HG02623 (cell line): Measurements from ENCODE around the gene PTPRD.
"Not testable (repeated sequence)": the region's sequence is repeated elsewhere in the genome, so short reads cannot be mapped to it uniquely, and the experiment has no call there.

Experiments
- ATAC-seq: cut with Tn5 transposase; IDR thresholded peaks from one replicate; pipeline ENCODE4 v1.9.1; 2021; ENCODE audit warnings: moderate library complexity; ENCODE audit not compliant: unreplicated experiment

Gene PTPRD

GRCh38 chr9:9108641-9109040, 1504.2 kb downstream of the PTPRD start:
- no peak for ATAC-seq

GRCh38 chr9:9102295-9102694, 1510.5 kb downstream of the PTPRD start:
- ATAC-seq = no peak

GRCh38 chr9:9100070-9100469, 1512.7 kb downstream of the PTPRD start:
- no peak for ATAC-seq

- ATAC-seq = no peak
Measured at GRCh38 chr9:9099646-9100045, 1513.2 kb downstream of the PTPRD start.

- not testable (repeated sequence) for ATAC-seq
Measured at GRCh38 chr9:9097254-9097653, 1515.5 kb downstream of the PTPRD start.

- no peak for ATAC-seq
Measured at GRCh38 chr9:9091387-9091786, 1521.4 kb downstream of the PTPRD start.

GRCh38 chr9:9079473-9079872, 1533.3 kb downstream of the PTPRD start:
- ATAC-seq = no peak

GRCh38 chr9:9078301-9078700, 1534.5 kb downstream of the PTPRD start:
- no peak for ATAC-seq

GRCh38 chr9:9061627-9062026, 1551.2 kb downstream of the PTPRD start:
- ATAC-seq = no peak

GRCh38 chr9:9054354-9054992, 1558.3 kb downstream of the PTPRD start:
- ATAC-seq = no peak

- no peak for ATAC-seq
Measured at GRCh38 chr9:9045572-9045971, 1567.2 kb downstream of the PTPRD start.

GRCh38 chr9:9045072-9045471, 1567.7 kb downstream of the PTPRD start:
- no peak for ATAC-seq

GRCh38 chr9:9043788-9044187, 1569.0 kb downstream of the PTPRD start:
- not testable (repeated sequence) for ATAC-seq

- no peak for ATAC-seq
Measured at GRCh38 chr9:9041756-9042155, 1571.0 kb downstream of the PTPRD start.

GRCh38 chr9:9033022-9033421, 1579.8 kb downstream of the PTPRD start:
- ATAC-seq = no peak

GRCh38 chr9:9016597-9016996, 1596.2 kb downstream of the PTPRD start:
- no peak for ATAC-seq

GRCh38 chr9:9004810-9005209, 1608.0 kb downstream of the PTPRD start:
- ATAC-seq = no peak

GRCh38 chr9:9002826-9003583, 1609.8 kb downstream of the PTPRD start:
- no peak for ATAC-seq

- ATAC-seq = no peak
Measured at GRCh38 chr9:8980496-8981013, 1632.2 kb downstream of the PTPRD start.

- no peak for ATAC-seq
Measured at GRCh38 chr9:8978334-8978733, 1634.5 kb downstream of the PTPRD start.

GRCh38 chr9:8968350-8968749, 1644.5 kb downstream of the PTPRD start:
- ATAC-seq = not testable (repeated sequence)

GRCh38 chr9:8963885-8964284, 1648.9 kb downstream of the PTPRD start:
- no peak for ATAC-seq
